Tibial nerve (tissue), 4 donors: ENCODE data around the gene EYS. TPM values are rescaled to one million over a fixed set of nuclear protein-coding genes. Genes with fewer than 3 reads are reported as not detected.
"Not testable (repeated sequence)": the region's sequence is repeated elsewhere in the genome, so short reads cannot be mapped to it uniquely, and the experiment has no call there.

Experiments used
- DNase-seq, 2 donors: peaks; one replicate each; pipeline ENCODE4 v3.0.0-alpha.2; 2019; ENCODE audit warnings: low spot score in 2 of 2
- H3K27ac ChIP-seq, 4 donors: fragments of 200-600 bp; sonication (generic) in 3 of 4; one replicate each; pipeline ENCODE4 v1.5.1; 2017 to 2019; ENCODE audit warnings: mild to moderate bottlenecking in 1 of 4
- H3K27me3 ChIP-seq, 2 donors: fragments of 200-600 bp; sonication (generic) in 1 of 2; one replicate each; pipeline versions ENCODE4 v1.5.1 to v1.6.0; 2017 to 2019
- H3K36me3 ChIP-seq, 3 donors: fragments of 200-600 bp; sonication (generic); one replicate each; pipeline ENCODE4 v1.5.1; 2018 to 2019
- H3K4me1 ChIP-seq, 4 donors: fragments of 200-600 bp; sonication (generic) in 3 of 4; one replicate each; pipeline ENCODE4 v1.5.1; 2017 to 2019
- H3K4me3 ChIP-seq, 4 donors: fragments of 200-600 bp; sonication (generic) in 3 of 4; one replicate each; pipeline ENCODE4 v1.5.1; 2017 to 2019; ENCODE audit warnings: mild to moderate bottlenecking in 1 of 4, moderate library complexity in 1 of 4
- H3K9me3 ChIP-seq, 4 donors: fragments of 200-600 bp; sonication (generic) in 3 of 4; one replicate each; pipeline ENCODE4 v1.5.1; 2017 to 2019
- CTCF ChIP-seq, 5 experiments: fragments of 200-600 bp in 3 of 5; fragments of 450-650 bp in 2 of 5; sonication (generic) in 3 of 5; IDR thresholded peaks; one replicate each; pipeline ENCODE4 v1.5.1; 2016 to 2019; ENCODE audit warnings: antibody characterized with exemption in 5 of 5, mild to moderate bottlenecking in 3 of 5, moderate library complexity in 2 of 5
- EP300 ChIP-seq, 2 donors: sonication (generic); formaldehyde crosslinking; IDR thresholded peaks; one replicate each; pipeline ENCODE4 v1.6.1; 2017; ENCODE audit warnings: antibody characterized with exemption in 2 of 2, mild to moderate bottlenecking in 1 of 2
- POLR2A ChIP-seq, 2 donors: fragments of 450-650 bp; IDR thresholded peaks; one replicate each; pipeline ENCODE4 v1.6.1; 2017; ENCODE audit warnings: antibody characterized with exemption in 2 of 2, mild to moderate bottlenecking in 2 of 2, moderate library complexity in 2 of 2
- WGBS, 2 donors: methylation state at CpG; one replicate each; pipeline ENCODE4 v1.1.5; 2018; 5-methylcytosine and 5-hydroxymethylcytosine counted together
- total RNA-seq, 4 donors: library from RNA; depleted of rRNA; stranded (reverse); fragments of >200 nt; gene quantifications; one replicate each; pipeline ENCODE4 v1.1.0, GENCODE V29; 2016

Gene EYS
- total RNA-seq, 4 donors from 2014 or later = under 0.01 to 4.5 (median 0.39) TPM; not detected in 1

GRCh38 chr6:63899550-63899949 lies 1807.5 kb downstream of the EYS start:
- TF ChIP-seq CTCF (IDR thresholded peaks at IDR 0.05) (no peak), EP300 (IDR thresholded peaks at IDR 0.05) (no peak), POLR2A (IDR thresholded peaks at IDR 0.05) (no peak)
- H3K9me3 ChIP-seq = no peaks in the 10 kb centered on the region
- no peaks in the 10 kb centered on the region for H3K36me3 ChIP-seq
- H3K27me3 ChIP-seq = no peaks in the 10 kb centered on the region
- H3K4me1 ChIP-seq = no peaks in the 10 kb centered on the region
- H3K27ac ChIP-seq = no peak overlapping the region
- DNase-seq = no peak
- H3K4me3 ChIP-seq = no peak overlapping the region

- no peak for DNase-seq
- whole genome bisulfite sequencing, 2 donors = 82 to 84% methylated on average over 10 of the region's 10 CpGs
- TF ChIP-seq POLR2A (IDR thresholded peaks at IDR 0.05) = no peak
- no peak for TF ChIP-seq EP300 (IDR thresholded peaks at IDR 0.05)
- no peak for TF ChIP-seq CTCF (IDR thresholded peaks at IDR 0.05)
- Histone ChIP-seq H3K4me3 (no peak overlapping the region), H3K36me3 (no peaks in the 10 kb centered on the region), H3K27me3 (no peaks in the 10 kb centered on the region), H3K27ac (no peak overlapping the region), H3K4me1 (no peaks in the 10 kb centered on the region), H3K9me3 (no peaks in the 10 kb centered on the region)
Measured at GRCh38 chr6:63897952-63898351, 1809.1 kb downstream of the EYS start.

- 87 to 89% methylated on average over 3 of the region's 3 CpGs for WGBS, 2 donors
- TF ChIP-seq CTCF (IDR thresholded peaks at IDR 0.05) (no peak), EP300 (IDR thresholded peaks at IDR 0.05) (no peak), POLR2A (IDR thresholded peaks at IDR 0.05) (no peak)
- H3K27ac ChIP-seq = no peak overlapping the region
- no peak for DNase-seq
- no peaks in the 10 kb centered on the region for H3K27me3 ChIP-seq
- H3K4me1 ChIP-seq = no peaks in the 10 kb centered on the region
- H3K9me3 ChIP-seq = no peaks in the 10 kb centered on the region
- H3K36me3 ChIP-seq = no peaks in the 10 kb centered on the region
- no peak overlapping the region for H3K4me3 ChIP-seq
Measured at GRCh38 chr6:63897459-63897858, 1809.6 kb downstream of the EYS start.

GRCh38 chr6:63888416-63888815 lies 1818.6 kb downstream of the EYS start:
- H3K9me3 ChIP-seq = peaks cover 0 to 3% (median 0%) of the 10 kb centered on the region in 4 donors
- 69 to 85% methylated on average over 5 of the region's 5 CpGs for WGBS, 2 donors
- TF ChIP-seq POLR2A (IDR thresholded peaks at IDR 0.05) = no peak
- TF ChIP-seq CTCF (IDR thresholded peaks at IDR 0.05) = no peak
- no peak for TF ChIP-seq EP300 (IDR thresholded peaks at IDR 0.05)
- no peaks in the 10 kb centered on the region for H3K27me3 ChIP-seq
- no peak for DNase-seq
- H3K4me1 ChIP-seq = no peaks in the 10 kb centered on the region
- H3K36me3 ChIP-seq = no peaks in the 10 kb centered on the region
- no peak overlapping the region for H3K27ac ChIP-seq
- H3K4me3 ChIP-seq = no peak overlapping the region

- WGBS, 2 donors = 50 to 87% methylated on average over 1 of the region's 1 CpG
Measured at GRCh38 chr6:63887804-63888203, 1819.2 kb downstream of the EYS start.

More at GRCh38 chr6:63887804-63888203, 1819.2 kb downstream of the EYS start:
- H3K4me1 ChIP-seq, H3K27me3 ChIP-seq, H3K9me3 ChIP-seq, H3K27ac ChIP-seq, DNase-seq, H3K4me3 ChIP-seq, H3K36me3 ChIP-seq: not testable (repeated sequence)
